Left lobe of liver (tissue), 2 donors: ENCODE data around the gene WRNIP1. TPM values are rescaled to one million over a fixed set of nuclear protein-coding genes. Genes with fewer than 3 reads are reported as not detected.
"Not testable (repeated sequence)": the region's sequence is repeated elsewhere in the genome, so short reads cannot be mapped to it uniquely, and the experiment has no call there.

ENCODE experiments used
- ATAC-seq: fragments of 200-7000 bp; cut with Tn5 transposase; one replicate; pipeline ENCODE4 v1.9.1; 2020; ENCODE audit warnings: mild to moderate bottlenecking, moderate library complexity
- DNase-seq: peaks from one replicate; pipeline ENCODE4 v3.0.0-alpha.2; 2020; ENCODE audit warnings: low spot score
- total RNA-seq: library from RNA; stranded (reverse); gene quantifications from one replicate; pipeline ENCODE4 v1.2.1, GENCODE V29; 2021
- donor health status: DM: no; HTN: no; CAD: no; lungs with moderate emphysema.
- donor health status: DM: no; HTN: yes; CAD: no.

The WRNIP1 gene
- total RNA-seq, 1 donor from 2014 or later: 16.5 TPM

DNA sequence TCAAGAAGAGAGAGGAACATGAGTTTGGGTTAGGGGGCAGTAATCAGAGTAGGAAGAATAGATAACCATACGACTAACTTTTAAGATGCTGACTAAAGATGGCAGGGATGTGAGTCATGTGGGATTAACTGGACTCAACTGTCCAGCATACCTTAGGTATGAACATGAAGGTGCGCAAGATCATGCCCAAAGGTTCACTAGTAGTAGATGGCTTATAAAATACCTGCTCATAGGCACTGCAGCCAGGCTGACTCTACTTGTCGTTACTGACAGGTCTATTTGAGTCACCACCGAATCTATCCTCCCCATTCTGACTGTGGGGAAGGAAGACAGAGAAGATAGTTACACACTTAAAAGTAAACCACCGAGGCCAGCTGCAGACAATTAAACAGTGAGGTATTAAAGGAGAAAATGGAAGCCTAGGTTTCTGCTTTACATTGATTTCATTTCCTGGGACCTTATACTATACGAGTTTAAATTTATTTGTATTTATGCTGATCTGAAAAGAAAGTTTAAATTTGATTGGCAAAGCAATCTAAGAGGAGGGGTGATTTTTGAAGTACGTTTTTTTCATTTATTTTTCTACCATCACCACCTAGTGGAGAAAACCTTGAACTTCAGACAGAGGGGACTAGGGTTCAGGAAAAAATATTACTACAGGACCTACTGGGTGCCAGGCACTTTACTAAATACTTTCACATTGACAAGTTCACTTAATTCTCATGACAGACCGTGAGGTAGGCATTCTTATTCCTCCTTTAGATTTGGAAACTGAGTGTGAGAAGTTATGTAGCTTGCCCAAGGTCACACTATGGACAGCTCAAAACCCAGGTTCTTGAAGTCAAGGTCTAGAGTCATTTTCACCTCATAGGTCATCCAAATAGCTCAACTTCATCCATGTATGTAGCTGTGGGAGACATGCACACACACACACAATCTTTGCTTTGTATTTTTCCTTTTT, 4.0 kb upstream of the WRNIP1 start:
- ATAC-seq (no peak), DNase-seq (no peak)

DNA sequence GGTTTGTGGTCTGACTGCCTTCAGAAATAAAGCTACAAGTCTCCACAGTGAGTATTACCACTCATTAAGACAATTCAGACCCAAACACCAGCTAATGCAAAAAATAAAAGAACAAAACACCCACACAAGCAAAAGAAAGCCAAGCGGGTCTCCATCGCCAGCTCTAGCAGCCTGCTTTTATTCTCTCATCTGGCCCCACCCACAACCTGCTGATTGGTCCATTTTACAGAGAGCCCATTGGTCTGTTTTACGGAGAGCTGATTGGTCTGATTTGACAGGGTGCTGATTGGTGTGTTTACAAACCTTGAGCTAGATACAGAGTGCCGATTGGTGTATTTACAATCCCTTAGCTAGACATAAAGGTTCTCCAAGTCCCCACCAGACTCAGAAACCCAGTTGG, 2.3 kb upstream of the WRNIP1 start:
- not testable (repeated sequence) for ATAC-seq, DNase-seq

DNA sequence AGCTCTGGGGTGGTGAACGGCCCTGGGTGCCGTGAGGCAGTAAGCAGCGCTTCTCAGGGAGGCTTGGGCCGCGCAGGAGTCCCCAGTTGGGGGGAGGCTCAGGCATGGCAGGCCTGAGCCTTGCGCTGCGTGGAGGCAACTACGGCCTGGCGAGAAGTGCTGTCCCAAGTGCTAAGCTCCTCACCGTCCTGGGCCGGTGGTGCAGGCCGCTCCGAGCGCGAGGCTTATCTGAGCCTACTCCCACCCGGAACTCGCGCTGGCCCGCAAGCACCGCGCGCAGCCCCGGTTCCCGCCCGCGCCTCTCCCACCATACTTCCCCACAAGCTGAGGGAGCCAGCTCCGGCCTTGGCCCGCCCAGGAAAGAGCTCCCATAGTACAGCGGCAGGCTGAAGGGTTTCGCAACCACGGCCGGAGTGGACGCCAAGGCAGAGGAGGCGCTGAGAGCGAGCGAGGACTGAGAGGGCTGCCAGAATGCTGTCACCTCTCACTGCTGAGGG, 1.8 kb upstream of the WRNIP1 start:
- DNase-seq (peak; percentile 74), ATAC-seq (peak; percentile 5)

DNA sequence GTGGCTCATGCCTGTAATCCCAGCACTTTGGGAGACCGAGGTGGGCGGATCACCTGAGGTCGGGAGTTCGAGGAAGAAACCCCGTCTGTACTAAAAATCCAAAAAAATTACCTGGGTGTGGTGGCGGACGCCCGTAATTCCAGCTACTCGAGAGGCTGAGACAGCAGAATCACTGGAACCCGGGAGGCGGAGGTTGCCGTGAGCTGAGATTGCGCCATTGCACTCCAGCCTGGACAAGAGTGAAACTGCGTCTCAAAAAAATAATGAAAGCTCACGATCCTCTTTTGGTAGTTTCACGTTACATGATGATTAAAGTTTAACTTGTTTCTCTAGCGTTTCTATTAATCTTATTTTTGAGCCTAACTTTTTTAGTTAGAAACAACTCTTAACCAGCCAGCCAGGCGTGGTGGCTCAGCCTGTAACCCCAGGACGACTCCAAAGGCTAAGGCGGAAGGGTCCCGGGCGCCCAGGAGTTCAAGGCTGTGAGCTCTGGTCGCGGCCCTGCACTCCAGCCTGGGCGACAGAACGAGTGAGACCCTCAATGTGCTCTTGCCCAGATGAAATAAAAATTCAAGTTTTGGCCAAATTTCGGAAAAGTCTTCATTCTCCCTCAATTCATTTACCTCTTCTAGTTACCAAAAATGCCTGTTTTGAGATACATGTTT, 1.2 kb upstream of the WRNIP1 start:
- ATAC-seq: no peak
- DNase-seq: no peak

DNA sequence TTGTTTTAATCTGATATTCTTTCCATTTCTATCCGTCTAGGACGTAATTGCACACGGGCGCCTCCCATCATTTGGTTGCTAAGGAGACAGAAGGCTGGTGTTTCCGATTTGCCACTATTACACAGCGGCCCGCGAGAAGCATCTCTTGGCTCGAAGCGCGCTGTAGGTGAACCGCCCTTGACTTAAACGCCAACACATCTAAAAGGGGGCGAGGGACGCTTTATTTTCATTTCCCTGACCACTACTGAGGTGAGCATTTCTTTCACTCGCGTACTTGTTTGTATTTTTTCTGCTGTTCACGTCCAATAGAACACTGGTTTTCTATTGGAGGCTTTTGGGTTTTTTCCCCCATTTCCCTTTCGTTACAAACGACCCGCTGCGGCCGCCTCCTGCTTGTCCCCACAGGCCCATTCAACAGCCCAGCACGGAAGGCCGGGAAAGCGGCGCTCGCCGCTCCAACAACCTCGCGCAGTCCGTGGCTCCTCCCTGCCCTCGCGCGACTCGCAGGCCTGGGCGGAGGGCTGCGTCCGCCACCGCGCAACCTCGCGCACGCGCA, 505 bp upstream of the WRNIP1 start:
- DNase-seq (peak; percentile 65), ATAC-seq (peak; percentile 72)

DNA sequence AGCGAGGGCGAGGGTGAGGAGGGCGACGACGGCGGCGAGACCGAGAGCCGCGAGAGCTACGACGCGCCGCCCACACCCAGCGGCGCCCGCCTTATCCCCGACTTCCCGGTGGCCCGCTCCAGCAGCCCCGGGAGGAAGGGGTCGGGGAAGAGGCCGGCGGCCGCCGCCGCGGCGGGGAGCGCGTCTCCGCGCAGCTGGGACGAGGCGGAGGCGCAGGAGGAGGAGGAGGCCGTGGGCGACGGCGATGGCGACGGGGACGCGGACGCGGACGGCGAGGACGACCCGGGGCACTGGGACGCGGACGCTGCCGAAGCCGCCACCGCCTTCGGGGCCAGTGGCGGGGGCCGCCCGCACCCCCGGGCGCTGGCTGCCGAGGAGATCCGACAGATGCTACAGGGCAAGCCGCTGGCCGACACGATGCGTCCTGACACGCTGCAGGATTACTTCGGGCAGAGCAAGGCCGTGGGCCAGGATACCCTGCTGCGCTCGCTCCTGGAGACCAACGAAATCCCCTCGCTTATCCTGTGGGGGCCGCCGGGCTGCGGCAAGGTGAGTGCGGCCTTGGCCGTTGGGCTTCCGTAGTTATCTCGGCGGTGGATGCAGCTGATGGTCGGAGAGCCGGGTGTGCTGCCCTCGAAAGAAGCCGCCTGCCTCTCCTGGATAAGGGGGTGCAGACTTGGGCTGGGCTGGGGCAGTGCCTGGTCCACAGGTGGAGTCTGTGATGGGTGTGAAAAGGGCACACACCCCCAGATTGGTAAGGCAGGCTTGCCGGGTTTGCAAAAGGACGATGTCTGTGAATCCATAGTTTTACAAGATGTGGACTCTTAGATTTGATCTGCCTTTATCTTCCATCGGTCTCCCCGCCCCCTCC, 938 bp downstream of the WRNIP1 start:
- DNase-seq (peak; percentile 55), ATAC-seq (peak; percentile 29)

DNA sequence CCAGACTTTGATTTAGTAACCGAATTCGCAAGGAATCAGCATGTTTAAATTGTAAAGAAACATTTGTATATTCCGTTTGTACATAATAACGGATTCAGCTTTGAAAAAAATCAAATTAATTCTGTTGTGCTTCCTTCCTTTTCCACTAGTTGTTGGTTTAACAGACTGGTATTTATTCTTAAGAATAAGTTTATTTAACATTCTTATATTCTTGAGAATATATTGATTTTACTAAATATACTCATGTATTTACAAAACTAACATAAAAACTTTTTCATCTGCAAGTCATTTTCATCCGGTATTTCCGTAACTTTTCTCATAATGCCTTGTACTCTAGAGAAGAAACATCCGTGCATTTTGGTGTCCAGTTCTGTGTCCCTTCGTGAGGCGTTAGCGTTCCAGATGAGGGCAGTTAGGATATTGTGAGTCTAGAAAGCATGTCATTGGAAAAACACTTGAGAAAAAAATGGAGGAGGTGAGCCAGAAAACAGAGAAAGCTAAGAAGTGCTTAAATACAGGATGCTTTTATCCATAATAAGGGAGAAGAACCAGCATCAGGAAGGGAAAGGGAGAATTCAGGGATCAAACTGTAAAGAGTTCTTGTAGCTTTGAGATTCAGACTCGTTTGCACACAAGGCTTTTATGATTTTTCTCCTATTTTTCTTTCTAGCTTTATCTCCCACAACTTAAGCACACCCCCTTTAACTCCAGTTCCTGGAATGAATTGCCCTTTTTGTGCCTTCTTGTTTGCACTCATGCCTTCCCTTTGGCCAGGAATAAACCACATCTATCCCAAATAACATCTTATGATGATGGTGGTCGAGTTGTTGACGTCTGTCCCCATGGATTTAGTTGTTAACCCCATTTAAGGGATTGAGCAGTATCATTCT, 1.8 kb downstream of the WRNIP1 start:
- ATAC-seq: no peak
- DNase-seq: no peak

DNA sequence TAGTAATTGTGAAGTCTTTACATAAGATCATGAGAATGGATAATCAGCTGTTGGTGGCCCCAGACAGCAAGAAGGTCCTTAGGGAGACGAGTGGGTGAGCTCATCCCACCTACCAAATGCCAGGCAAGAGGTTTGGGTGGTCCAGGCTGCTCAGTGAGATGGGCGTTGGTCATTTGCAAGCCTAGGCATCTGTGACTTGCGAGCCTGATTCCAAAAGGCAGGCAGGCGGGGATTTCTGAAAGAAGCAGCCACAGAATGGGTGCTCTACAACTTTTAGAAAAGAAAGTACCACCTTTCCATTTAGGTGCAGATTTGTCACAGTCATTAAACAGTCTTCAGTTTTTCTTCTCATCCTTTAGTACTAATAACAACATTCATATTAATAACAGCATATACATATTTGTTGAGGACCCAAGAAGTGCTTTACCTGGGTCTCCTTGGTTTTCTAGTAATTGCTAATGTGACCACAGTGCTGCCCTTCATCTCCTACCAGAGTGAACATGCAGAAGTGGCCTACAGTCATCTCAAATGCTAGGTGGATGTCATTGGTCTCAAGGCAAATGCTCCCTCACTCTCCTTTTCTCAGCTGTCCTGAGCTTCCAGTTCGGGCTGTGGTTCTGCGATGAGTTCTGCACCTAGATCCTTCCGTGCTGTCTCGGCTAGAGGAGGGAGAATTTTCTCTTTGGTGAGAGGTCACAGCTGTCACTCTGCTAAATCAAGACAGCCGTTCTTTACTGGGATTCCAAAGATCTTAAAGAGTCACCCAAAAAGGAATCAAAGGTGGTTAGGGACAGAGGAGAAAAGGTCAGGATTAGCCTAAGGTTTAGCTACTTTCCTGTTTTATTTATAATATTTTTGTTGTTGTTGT, 2.7 kb downstream of the WRNIP1 start:
- ATAC-seq (no peak), DNase-seq (no peak)

DNA sequence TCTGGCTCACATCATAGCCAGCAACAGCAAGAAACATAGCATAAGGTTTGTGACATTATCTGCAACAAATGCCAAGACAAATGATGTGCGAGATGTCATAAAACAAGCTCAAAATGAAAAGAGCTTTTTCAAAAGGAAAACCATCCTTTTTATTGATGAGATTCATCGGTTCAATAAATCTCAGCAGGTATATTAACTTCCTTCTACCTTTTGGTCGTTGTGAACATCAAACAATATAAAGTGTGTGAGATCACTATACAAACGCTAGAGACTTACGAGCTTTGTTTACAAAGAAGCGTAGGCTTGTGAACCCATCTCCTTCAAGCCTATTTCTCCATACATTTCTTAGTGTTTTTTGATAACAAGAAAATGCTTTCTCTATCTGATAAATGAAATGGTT, 3.5 kb downstream of the WRNIP1 start:
- DNase-seq (no peak), ATAC-seq (no peak)

DNA sequence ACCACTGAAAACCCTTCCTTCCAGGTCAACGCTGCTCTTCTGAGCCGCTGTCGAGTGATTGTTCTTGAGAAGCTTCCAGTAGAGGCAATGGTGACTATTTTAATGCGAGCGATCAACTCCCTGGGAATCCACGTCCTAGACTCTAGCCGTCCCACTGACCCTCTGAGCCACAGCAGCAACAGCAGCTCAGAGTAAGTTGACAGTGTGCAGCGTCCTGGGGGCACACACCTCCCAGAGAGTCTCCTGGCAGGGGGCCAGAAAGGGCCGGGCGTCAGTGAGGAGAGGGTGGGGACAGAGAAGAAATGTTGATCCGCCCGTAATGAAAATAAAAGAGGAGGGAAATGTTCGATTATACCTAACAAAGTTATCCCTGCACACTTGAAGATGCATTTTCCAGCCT, 5.0 kb downstream of the WRNIP1 start:
- ATAC-seq: no peak

DNA sequence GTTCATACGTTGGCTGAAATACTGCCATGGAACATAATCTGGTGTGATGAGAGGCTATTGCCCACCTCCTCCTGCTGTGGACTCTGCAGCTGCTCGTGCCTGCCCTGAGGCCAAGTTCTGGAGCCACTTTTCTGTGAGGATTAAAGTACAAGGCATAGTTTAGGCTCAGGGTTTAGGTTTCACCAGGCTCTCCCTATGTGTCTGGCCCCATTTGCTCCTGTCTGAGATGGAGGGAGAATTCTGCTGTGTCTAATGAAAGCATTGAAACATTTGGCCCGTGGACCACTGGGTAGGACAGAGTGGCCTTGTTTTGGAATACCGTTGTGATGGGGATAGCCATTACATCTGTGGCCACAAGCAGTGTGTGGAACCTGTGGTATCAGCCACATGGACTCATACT, 5.9 kb downstream of the WRNIP1 start:
- no peak for DNase-seq
- ATAC-seq: no peak

More for the DNA sequence above, 5.0 kb downstream of the WRNIP1 start:
- DNase-seq: no peak

DNA sequence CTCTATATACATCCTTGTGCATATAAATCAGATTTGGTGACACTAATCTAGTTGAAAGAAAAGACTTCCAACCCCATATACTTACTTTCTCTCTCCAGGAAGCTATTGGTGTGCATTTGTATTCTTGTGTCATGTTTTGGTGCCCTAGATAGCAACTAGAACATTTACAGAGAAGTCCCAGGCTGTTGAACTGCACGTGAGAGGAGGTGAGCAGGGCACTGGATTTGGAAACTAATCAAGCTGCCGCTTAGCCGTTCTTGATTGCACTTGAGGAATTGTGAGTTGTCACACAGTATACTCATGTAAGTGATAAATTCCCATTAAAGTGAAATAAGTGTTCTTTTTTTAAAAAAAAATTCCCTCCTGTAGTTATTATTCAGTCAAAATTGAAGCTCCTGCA, 7.6 kb downstream of the WRNIP1 start:
- DNase-seq (no peak), ATAC-seq (peak; percentile 73)

DNA sequence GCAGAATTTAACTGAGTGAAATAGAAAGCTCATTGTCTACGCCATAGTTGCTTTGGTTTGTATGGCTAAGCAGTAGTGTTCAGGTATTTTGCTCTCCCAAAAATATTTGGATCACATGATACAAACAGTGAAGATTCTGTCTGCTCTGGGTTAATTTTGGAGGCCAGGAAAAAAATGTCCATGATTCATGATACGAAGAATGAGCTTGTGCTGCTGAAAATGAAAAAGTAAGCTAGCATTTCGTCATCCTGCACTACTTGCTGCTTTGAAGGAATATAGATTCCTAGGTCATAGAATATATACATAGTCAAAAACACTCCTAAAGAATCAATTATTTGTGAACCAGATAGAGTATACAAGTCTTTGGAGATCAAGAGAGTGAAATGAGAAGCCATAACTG, 8.3 kb downstream of the WRNIP1 start:
- no peak for ATAC-seq

DNA sequence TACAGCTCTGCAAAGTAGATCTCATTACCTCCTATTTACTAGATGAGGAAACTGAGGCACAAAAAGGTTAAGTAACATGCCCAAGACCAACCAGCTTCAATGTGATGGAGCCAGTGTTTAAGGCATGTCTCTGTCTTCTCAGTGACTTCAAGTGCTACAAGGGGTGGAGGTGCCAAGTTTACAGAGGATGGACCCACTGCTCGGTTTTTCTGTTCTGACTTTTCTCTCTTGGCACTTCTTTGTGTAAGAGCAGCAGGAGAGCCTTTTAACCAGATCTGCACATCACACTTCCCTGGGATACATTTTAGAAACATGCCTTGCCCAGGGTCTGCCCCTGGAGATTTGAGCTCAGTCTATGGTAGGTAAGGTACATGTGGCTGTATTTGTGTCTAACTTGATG, 9.8 kb downstream of the WRNIP1 start:
- DNase-seq (no peak), ATAC-seq (no peak)

More for the DNA sequence above, 8.3 kb downstream of the WRNIP1 start:
- no peak for DNase-seq

DNA sequence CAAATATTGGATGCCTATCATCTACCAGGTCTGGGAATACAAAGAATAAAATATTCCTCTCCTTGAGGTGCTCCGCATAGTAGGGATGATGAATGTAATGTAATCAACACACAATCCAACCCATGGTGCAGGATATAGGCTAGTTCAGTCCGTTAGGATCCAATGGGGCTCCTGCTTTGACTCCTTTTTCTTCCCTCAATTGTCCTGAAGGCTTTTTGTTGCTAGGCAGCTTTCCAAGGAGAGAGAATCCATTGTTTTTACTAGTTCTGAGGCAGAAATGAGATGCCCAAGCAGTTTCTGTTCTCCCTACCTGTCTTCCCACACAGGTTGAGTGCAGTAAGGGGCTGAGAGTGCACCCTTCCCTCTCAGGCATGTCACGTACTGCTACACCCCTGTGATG, 12.1 kb downstream of the WRNIP1 start:
- ATAC-seq: no peak
- DNase-seq: no peak

DNA sequence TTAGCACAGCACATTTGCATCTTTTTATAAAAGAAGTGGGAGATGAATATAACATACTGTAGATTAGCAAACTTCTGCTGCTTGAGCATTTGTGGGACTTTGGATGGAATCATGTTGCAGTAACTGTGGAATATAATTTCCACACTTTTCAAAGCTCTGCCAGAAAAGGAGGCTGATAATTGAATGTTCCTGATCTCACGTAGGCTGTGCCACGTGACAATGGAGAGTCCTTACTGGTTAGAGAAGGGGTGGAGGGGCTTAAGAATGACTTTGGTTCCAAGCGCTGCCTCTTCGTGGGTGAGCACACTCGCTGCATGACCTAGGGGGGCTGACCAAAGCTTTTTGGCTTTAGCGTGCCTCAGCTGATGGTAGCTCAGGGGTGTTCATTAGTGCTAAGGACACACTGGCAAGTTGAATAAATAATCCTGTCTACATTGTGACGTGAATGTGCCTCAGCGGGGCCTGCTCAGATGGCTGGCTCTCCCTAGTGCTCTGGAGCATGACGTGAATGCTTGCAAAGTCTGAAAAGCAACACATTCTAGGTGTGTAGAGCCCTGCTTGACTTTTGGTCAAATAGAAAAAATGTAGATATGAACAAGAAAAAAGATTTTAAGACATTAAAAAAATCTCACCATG, 15.0 kb downstream of the WRNIP1 start:
- ATAC-seq: no peak

DNA sequence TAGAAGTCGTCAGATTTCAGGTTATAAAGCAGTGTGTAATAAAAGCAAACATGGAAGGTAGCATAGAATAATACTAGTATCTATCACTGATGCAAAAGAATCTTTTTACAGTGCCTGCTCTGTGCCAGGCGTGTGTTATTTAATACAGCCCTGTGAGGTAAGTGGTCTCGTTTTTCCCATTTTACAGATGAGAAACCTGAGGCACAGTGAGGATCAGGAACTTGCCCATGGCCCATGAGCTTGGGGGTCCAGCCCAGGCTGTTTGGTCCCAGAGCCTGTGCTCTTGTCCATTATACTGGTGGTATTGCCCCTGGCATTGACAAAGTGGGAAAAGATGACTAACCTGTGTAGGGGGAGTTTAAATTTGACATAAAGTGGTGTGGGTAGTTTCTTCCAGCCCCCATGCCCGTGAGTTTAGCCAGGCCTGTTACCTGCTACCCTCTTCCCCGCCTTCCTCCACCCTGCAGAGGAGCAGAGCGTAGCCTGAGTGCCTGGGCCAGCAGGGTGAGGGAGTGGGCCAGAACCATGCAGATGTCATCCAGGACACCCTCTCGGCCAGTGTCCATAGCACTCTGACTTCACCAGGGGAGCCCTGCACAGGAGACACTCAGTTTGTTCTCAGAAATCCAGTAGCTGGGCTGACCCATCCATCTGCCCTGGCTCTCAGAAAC, 16.6 kb downstream of the WRNIP1 start:
- ATAC-seq: no peak
- DNase-seq: no peak

More for the DNA sequence above, 15.0 kb downstream of the WRNIP1 start:
- no peak for DNase-seq

DNA sequence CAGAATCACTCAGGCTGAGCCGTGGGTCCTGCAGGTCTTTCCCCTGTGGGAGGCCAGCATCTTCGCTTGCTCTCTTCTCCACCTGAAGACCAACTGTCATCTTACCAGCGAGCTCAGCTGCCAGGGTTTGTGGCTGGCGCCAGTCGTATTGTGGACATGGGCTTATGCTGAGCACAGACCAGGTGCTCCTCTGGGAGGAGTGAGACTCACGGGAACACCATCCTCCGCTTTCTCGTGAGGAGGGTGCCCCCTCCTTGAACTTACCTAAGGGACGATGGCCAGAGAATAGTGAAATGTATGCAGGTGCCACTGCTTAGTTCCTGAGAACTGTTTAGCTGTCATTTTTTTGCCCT, 17.1 kb downstream of the WRNIP1 start:
- DNase-seq: no peak
- no peak for ATAC-seq
